ENCODE measurements around the gene TTC21A.

Gene TTC21A

GRCh38 chr3:39064646-39065045, 42.8 kb upstream of the TTC21A start:
- Histone ChIP-seq H3F3A (ENCODE audit: insufficient read depth, low read length) (no peaks in the 10 kb centered on the region), H3K27ac (ENCODE audit: low read length) (no peak overlapping the region), H3K9me3 (replicated peaks; ENCODE audit: insufficient read depth, low read length) (no peaks in the 10 kb centered on the region)

GRCh38 chr3:39065197-39065596, 42.3 kb upstream of the TTC21A start:
- H4K20me1 ChIP-seq (ENCODE audit: insufficient read depth, low read length) = no peaks in the 10 kb centered on the region
- peak; percentile 48 for DNase-seq
- no peaks in the 10 kb centered on the region for H3K27me3 ChIP-seq (replicated peaks; ENCODE audit: insufficient read depth, low read length)
- no peak overlapping the region for H3K4me3 ChIP-seq (ENCODE audit: low read length)
- no peaks in the 10 kb centered on the region for H3K36me3 ChIP-seq (replicated peaks; ENCODE audit: insufficient read depth, low read length)
- H3K4me2 ChIP-seq (ENCODE audit: low read depth, low read length) = no peak overlapping the region
- no peak overlapping the region for H2AFZ ChIP-seq (ENCODE audit: low read length)
- no peaks in the 10 kb centered on the region for H3K9me3 ChIP-seq (replicated peaks; ENCODE audit: insufficient read depth, low read length)
- H3K79me2 ChIP-seq (ENCODE audit: low read length) = peaks cover 19% of the 10 kb centered on the region
- H3K27ac ChIP-seq (ENCODE audit: low read length) = no peak overlapping the region
- H3K9me2 ChIP-seq (replicated peaks; ENCODE audit: insufficient read depth, low read length) = no peaks in the 10 kb centered on the region
- H3K4me1 ChIP-seq (ENCODE audit: low read length) = no peaks in the 10 kb centered on the region
- H3F3A ChIP-seq (ENCODE audit: insufficient read depth, low read length) = no peaks in the 10 kb centered on the region
- TF ChIP-seq EZH2 (optimal IDR thresholded peaks at IDR 0.05; ENCODE audit: low read depth, low read length) (no peak), CTCF (IDR thresholded peaks at IDR 0.05; ENCODE audit: low read length) (peak; percentile 50), EZH2phosphoT487 (IDR thresholded peaks at IDR 0.05; ENCODE audit: low read length) (no peak)
- no peak overlapping the region for H3K9ac ChIP-seq (ENCODE audit: low read length)

More at GRCh38 chr3:39064646-39065045, 42.8 kb upstream of the TTC21A start:
- Histone ChIP-seq H3K4me1 (ENCODE audit: low read length) (no peaks in the 10 kb centered on the region), H4K20me1 (ENCODE audit: insufficient read depth, low read length) (no peaks in the 10 kb centered on the region), H3K79me2 (ENCODE audit: low read length) (peaks cover 24% of the 10 kb centered on the region), H3K9ac (ENCODE audit: low read length) (no peak overlapping the region), H3K36me3 (replicated peaks; ENCODE audit: insufficient read depth, low read length) (no peaks in the 10 kb centered on the region), H3K4me2 (ENCODE audit: low read depth, low read length) (no peak overlapping the region), H3K9me2 (replicated peaks; ENCODE audit: insufficient read depth, low read length) (no peaks in the 10 kb centered on the region), H2AFZ (ENCODE audit: low read length) (no peak overlapping the region), H3K4me3 (ENCODE audit: low read length) (no peak overlapping the region), H3K27me3 (replicated peaks; ENCODE audit: insufficient read depth, low read length) (no peaks in the 10 kb centered on the region)
- TF ChIP-seq EZH2 (optimal IDR thresholded peaks at IDR 0.05; ENCODE audit: low read depth, low read length) (no peak), CTCF (IDR thresholded peaks at IDR 0.05; ENCODE audit: low read length) (no peak), EZH2phosphoT487 (IDR thresholded peaks at IDR 0.05; ENCODE audit: low read length) (no peak)
- DNase-seq = no peak

DNA sequence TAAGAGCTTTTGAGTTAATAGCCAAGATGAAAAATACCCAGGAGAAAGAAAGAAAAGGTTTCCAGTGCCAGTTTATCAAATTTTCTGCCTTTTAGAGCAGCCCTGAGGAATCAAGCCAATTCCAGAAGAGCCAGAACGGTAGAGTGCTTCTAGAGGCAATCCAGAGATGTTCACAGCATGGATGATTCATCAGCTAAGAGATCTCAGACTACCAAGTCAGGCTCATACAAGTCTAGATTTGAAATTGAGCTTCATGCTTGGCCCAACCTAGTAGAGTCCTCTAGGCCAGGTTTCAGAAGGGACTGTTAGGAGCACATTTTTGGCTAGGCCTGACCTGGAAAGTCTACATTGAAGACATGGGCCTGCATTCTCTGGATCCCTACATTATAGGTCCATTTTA, 40.2 kb upstream of the TTC21A start:
- Histone ChIP-seq H3K9me3 (replicated peaks; ENCODE audit: insufficient read depth, low read length) (no peaks in the 10 kb centered on the region), H3K4me1 (ENCODE audit: low read length) (no peaks in the 10 kb centered on the region), H2AFZ (ENCODE audit: low read length) (no peak overlapping the region), H3K27me3 (replicated peaks; ENCODE audit: insufficient read depth, low read length) (no peaks in the 10 kb centered on the region), H3K79me2 (ENCODE audit: low read length) (peaks cover 13% of the 10 kb centered on the region), H3K4me3 (ENCODE audit: low read length) (no peak overlapping the region), H3K4me2 (ENCODE audit: low read depth, low read length) (no peak overlapping the region), H3K9ac (ENCODE audit: low read length) (no peak overlapping the region), H3F3A (ENCODE audit: insufficient read depth, low read length) (no peaks in the 10 kb centered on the region), H3K9me2 (replicated peaks; ENCODE audit: insufficient read depth, low read length) (no peaks in the 10 kb centered on the region), H3K27ac (ENCODE audit: low read length) (no peak overlapping the region), H4K20me1 (ENCODE audit: insufficient read depth, low read length) (no peaks in the 10 kb centered on the region), H3K36me3 (replicated peaks; ENCODE audit: insufficient read depth, low read length) (no peaks in the 10 kb centered on the region)
- TF ChIP-seq EZH2phosphoT487 (IDR thresholded peaks at IDR 0.05; ENCODE audit: low read length) = no peak
- TF ChIP-seq CTCF (IDR thresholded peaks at IDR 0.05; ENCODE audit: low read length) = no peak
- no peak for TF ChIP-seq EZH2 (optimal IDR thresholded peaks at IDR 0.05; ENCODE audit: low read depth, low read length)
- no peak for DNase-seq
